Measurements from ENCODE around the gene CDK14.

CDK14 gene

GRCh38 chr7:90995996-90996395 is 399.9 kb downstream of the CDK14 start:
- no peak for TF ChIP-seq ZBTB7A (IDR thresholded peaks at IDR 0.05; ENCODE audit: low read depth)
- TF ChIP-seq MAX (IDR thresholded peaks at IDR 0.05), result no peak
- no peak for TF ChIP-seq RAD21 (IDR thresholded peaks at IDR 0.05; ENCODE audit: low read depth)
- no peak for TF ChIP-seq FOXM1 (IDR thresholded peaks at IDR 0.05; ENCODE audit: borderline replicate concordance, low read depth)
- TF ChIP-seq TCF12 (IDR thresholded peaks at IDR 0.05; ENCODE audit: low read depth), result no peak
- no peak for TF ChIP-seq NFIC (IDR thresholded peaks at IDR 0.05)
- TF ChIP-seq EGR1 (IDR thresholded peaks at IDR 0.05), result no peak
- no peak for TF ChIP-seq CEBPB (IDR thresholded peaks at IDR 0.05)
- no peak for TF ChIP-seq TAF1 (IDR thresholded peaks at IDR 0.05; ENCODE audit: low read depth)
- TF ChIP-seq REST (IDR thresholded peaks at IDR 0.05; ENCODE audit: low read depth), result no peak
- TF ChIP-seq TEAD4 (IDR thresholded peaks at IDR 0.05), result no peak
- TF ChIP-seq CREB1 (IDR thresholded peaks at IDR 0.05; ENCODE audit: low read depth), result no peak
- no peak for TF ChIP-seq USF1 (IDR thresholded peaks at IDR 0.05)
- no peak for TF ChIP-seq YY1 (IDR thresholded peaks at IDR 0.05; ENCODE audit: low read depth)
- no peak for TF ChIP-seq EP300 (IDR thresholded peaks at IDR 0.05; ENCODE audit: borderline replicate concordance)

- TF ChIP-seq CREB1 (IDR thresholded peaks at IDR 0.05; ENCODE audit: low read depth), result no peak
- TF ChIP-seq REST (IDR thresholded peaks at IDR 0.05; ENCODE audit: low read depth), result no peak
- no peak for TF ChIP-seq MAX (IDR thresholded peaks at IDR 0.05)
- no peak for TF ChIP-seq ZBTB7A (IDR thresholded peaks at IDR 0.05; ENCODE audit: low read depth)
- no peak for TF ChIP-seq RAD21 (IDR thresholded peaks at IDR 0.05; ENCODE audit: low read depth)
- TF ChIP-seq TAF1 (IDR thresholded peaks at IDR 0.05; ENCODE audit: low read depth), result no peak
- no peak for TF ChIP-seq EP300 (IDR thresholded peaks at IDR 0.05; ENCODE audit: borderline replicate concordance)
Observed at GRCh38 chr7:90999989-91000979, 404.2 kb downstream of the CDK14 start.

GRCh38 chr7:91005024-91005423 is 408.9 kb downstream of the CDK14 start:
- no peak for TF ChIP-seq RAD21 (IDR thresholded peaks at IDR 0.05; ENCODE audit: low read depth)
- TF ChIP-seq YY1 (IDR thresholded peaks at IDR 0.05; ENCODE audit: low read depth), result no peak
- TF ChIP-seq NFIC (IDR thresholded peaks at IDR 0.05), result no peak
- TF ChIP-seq ZBTB7A (IDR thresholded peaks at IDR 0.05; ENCODE audit: low read depth), result no peak
- TF ChIP-seq FOXM1 (IDR thresholded peaks at IDR 0.05; ENCODE audit: borderline replicate concordance, low read depth), result no peak
- no peak for TF ChIP-seq USF1 (IDR thresholded peaks at IDR 0.05)
- no peak for TF ChIP-seq CREB1 (IDR thresholded peaks at IDR 0.05; ENCODE audit: low read depth)
- TF ChIP-seq TEAD4 (IDR thresholded peaks at IDR 0.05), result no peak
- TF ChIP-seq CEBPB (IDR thresholded peaks at IDR 0.05), result no peak
- no peak for TF ChIP-seq TCF12 (IDR thresholded peaks at IDR 0.05; ENCODE audit: low read depth)

GRCh38 chr7:91005841-91006240 is 409.7 kb downstream of the CDK14 start:
- TF ChIP-seq REST (IDR thresholded peaks at IDR 0.05; ENCODE audit: low read depth) (no peak), YY1 (IDR thresholded peaks at IDR 0.05; ENCODE audit: low read depth) (no peak), FOXM1 (IDR thresholded peaks at IDR 0.05; ENCODE audit: borderline replicate concordance, low read depth) (no peak)
